ENCODE results near the gene SMC2.

DNA sequence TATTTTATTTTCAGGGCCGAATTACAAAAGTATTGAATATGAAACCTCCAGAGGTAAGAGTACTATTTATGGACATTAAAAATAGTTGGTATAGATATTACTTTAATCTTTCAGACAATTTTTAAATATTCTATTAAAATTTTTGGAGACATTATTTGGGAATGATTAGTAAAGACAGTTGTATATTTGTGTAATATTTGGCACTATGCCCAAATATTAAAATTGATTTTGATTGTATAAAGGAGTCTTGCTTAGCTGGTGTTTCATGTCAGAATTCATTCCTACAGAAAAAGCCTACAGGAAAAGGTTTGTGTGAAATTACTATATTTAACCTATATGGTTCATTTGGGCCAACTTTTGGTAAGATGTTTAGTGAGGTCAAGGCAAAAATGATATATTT lies 5.5 kb downstream of the SMC2 start:
- TF ChIP-seq, protein P1, sequence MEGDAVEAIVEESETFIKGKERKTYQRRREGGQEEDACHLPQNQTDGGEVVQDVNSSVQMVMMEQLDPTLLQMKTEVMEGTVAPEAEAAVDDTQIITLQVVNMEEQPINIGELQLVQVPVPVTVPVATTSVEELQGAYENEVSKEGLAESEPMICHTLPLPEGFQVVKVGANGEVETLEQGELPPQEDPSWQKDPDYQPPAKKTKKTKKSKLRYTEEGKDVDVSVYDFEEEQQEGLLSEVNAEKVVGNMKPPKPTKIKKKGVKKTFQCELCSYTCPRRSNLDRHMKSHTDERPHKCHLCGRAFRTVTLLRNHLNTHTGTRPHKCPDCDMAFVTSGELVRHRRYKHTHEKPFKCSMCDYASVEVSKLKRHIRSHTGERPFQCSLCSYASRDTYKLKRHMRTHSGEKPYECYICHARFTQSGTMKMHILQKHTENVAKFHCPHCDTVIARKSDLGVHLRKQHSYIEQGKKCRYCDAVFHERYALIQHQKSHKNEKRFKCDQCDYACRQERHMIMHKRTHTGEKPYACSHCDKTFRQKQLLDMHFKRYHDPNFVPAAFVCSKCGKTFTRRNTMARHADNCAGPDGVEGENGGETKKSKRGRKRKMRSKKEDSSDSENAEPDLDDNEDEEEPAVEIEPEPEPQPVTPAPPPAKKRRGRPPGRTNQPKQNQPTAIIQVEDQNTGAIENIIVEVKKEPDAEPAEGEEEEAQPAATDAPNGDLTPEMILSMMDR (IDR thresholded peaks at IDR 0.05; ENCODE audit: insufficient read depth, low read length) = no peak
- TF ChIP-seq, protein P2, sequence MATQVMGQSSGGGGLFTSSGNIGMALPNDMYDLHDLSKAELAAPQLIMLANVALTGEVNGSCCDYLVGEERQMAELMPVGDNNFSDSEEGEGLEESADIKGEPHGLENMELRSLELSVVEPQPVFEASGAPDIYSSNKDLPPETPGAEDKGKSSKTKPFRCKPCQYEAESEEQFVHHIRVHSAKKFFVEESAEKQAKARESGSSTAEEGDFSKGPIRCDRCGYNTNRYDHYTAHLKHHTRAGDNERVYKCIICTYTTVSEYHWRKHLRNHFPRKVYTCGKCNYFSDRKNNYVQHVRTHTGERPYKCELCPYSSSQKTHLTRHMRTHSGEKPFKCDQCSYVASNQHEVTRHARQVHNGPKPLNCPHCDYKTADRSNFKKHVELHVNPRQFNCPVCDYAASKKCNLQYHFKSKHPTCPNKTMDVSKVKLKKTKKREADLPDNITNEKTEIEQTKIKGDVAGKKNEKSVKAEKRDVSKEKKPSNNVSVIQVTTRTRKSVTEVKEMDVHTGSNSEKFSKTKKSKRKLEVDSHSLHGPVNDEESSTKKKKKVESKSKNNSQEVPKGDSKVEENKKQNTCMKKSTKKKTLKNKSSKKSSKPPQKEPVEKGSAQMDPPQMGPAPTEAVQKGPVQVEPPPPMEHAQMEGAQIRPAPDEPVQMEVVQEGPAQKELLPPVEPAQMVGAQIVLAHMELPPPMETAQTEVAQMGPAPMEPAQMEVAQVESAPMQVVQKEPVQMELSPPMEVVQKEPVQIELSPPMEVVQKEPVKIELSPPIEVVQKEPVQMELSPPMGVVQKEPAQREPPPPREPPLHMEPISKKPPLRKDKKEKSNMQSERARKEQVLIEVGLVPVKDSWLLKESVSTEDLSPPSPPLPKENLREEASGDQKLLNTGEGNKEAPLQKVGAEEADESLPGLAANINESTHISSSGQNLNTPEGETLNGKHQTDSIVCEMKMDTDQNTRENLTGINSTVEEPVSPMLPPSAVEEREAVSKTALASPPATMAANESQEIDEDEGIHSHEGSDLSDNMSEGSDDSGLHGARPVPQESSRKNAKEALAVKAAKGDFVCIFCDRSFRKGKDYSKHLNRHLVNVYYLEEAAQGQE (IDR thresholded peaks at IDR 0.05; ENCODE audit: insufficient replicate concordance, low read depth) = no peak
- TF ChIP-seq POLR2AphosphoS5 (IDR thresholded peaks at IDR 0.05; ENCODE audit: low read depth) (no peak), GABPA (IDR thresholded peaks at IDR 0.05; ENCODE audit: low read depth) (no peak), SPI1 (IDR thresholded peaks at IDR 0.05; ENCODE audit: borderline replicate concordance, low read depth) (no peak)

All from HL-60 (cell line).